Suppressor macrophage (primary cell): ENCODE results near the gene TATDN3.
A peak's percentile ranks its signal among the peaks of the same experiment; 100 is the strongest.
"Not testable (repeated sequence)": the region's sequence is repeated elsewhere in the genome, so short reads cannot be mapped to it uniquely, and the experiment has no call there.

Experiments used
- DNase-seq, 4 experiments: peaks; one replicate each; pipeline ENCODE4 v3.0.0-alpha.2; 2020 to 2022
- total RNA-seq, 17 experiments: gene quantifications; one replicate each; lab custom pipeline; 2026; ENCODE audit warnings: mixed read lengths in 6 of 17, inconsistent platforms in 3 of 17; lab: John Stamatoyannopoulos, UW

The TATDN3 gene
- 5.4 to 28.7 (median 16.8) reads per million in 17 experiments for total RNA-seq

- peak; percentile 95 to 99 (median 95) for DNase-seq
These were observed at the start of gene TATDN3, which contains the start of gene NSL1 for GRCh38 chr1:212791676-212792395. TSS of gene TATDN3 (plus strand) at chr1:212791894. CDS start at chr1:212791922, 28 bp downstream. TSS of gene NSL1 (minus strand) at chr1:212791777. CDS start at chr1:212791763, 14 bp downstream.

- no peak for DNase-seq
These were observed 47.7 kb upstream of the TATDN3 start for GRCh38 chr1:212743901-212744475.

DNA sequence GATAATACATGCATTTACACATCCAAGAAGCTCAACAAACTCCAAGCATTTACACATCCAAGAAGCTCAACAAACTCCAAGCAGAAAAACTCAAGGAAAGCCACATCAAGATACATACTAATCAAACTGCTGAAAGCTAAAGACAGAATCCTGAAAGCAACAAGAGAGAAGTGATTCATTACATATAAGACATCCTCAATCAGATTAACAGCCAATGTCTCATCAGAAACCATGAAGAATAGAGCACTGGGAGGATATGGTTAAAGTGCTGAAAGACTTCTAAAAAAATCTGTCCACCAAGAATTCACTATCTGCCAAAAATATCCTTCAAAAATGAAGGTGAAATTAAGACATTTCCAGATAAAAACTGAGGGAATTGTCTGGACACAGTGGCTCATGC, 46.4 kb upstream of the TATDN3 start:
- DNase-seq = no peak

DNA sequence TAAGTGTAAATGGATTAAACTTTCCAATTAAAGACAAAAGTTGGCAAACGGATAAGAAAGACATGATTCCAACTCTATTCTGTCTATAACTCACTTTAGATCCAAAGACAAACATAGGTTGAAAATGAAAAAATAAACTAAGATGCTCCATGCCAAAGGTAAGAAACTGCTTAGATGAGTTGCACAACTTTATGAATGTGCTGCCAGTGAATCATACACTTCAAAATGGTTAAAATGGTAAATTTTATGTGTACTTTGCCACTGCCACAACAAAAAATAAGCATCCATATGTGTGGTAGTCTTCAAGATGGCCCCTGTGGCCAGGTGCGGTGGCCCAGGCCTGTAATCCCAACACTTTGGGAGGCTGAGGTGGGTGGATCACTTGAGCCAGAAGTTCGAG, 45.1 kb upstream of the TATDN3 start:
- no peak for DNase-seq

DNA sequence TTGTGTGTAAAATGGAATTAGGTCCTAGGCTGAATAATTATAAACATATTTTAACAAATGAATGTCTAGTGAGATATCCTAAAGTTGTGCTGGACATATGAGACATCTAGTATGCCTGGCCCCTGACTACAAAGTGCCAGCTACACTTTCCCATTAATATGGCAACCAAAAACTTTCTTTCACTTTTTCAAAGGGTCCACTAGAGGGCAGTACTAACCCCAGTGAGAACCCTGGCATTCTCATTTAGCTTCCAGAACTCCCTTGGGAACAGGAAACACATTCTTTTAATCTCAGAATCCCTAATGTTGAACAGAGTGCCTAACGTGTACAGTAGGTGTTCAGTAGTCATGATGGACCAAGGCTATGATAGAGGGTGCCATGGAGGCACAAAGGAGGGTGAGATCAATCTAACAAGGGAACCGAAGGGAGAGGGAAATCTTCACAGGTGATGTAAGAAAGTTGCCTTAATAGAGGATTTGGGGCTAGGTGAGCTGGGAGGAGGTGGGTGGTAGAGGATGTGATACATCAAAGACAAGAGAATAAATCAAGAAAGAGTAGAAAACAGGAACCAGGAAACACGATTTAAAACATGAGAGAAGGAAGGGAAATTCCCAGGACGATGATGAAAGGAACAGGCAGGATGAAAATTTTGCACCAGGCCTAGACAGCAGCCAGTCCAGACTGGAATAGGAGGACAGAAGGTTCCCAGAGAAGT, 41.7 kb upstream of the TATDN3 start:
- DNase-seq = peak; percentile 21 to 76 (median 53)

GRCh38 chr1:212752252-212752933, 39.3 kb upstream of the TATDN3 start:
- DNase-seq = peak; percentile 46 to 92 (median 71)

GRCh38 chr1:212752934-212753497, 38.7 kb upstream of the TATDN3 start:
- DNase-seq = peak in 3 of 4 experiments; percentile 3 to 18 (median 7)

DNA sequence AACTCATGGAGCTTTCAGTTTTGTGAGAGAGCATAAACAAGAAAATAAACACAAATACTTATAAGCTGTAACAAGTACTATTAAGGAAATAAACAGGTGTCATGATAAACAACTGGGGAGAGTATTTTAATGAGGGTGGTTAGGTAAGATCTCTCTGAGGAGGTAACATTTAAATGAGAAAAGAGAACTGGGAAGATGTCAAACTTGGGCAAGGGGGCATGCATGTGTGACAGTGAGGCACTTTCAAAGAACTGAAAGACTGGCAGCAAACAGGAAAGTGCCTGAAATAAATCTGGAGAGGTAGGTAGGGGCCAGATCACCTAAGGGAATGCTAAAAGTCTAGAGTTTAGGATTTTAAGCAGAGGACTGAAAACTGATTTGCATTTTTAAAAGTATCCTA, 37.9 kb upstream of the TATDN3 start:
- DNase-seq = no peak

- DNase-seq = peak in 3 of 4 experiments; percentile 12 to 24 (median 19)
These were observed 37.5 kb upstream of the TATDN3 start for GRCh38 chr1:212754193-212754592.

- no peak for DNase-seq
These were observed 37.0 kb upstream of the TATDN3 start for GRCh38 chr1:212754680-212755079.

GRCh38 chr1:212759683-212760082, 32.0 kb upstream of the TATDN3 start:
- DNase-seq = no peak

- peak; percentile 10 to 54 (median 37) for DNase-seq
These were observed 31.4 kb upstream of the TATDN3 start for GRCh38 chr1:212760126-212760823.

DNA sequence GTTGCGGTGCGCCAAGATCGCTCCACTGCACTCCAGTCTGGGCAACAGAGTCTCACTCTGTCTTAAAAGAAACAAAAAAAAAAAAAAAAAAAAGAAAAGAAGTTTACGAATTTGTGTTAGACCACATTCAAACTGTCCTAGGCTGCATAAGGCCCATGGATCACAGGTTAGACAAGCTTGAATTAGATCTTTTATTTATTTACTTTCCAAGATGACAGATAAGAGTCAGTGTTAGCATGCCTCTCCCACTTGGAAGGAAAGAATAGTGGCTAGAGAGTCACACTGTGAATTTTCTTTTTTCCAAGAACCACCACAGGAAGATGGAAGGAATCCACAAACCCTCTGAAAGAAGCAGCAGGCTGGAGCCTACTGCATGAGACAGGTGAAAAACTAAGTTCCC, 29.5 kb upstream of the TATDN3 start:
- no peak for DNase-seq

DNA sequence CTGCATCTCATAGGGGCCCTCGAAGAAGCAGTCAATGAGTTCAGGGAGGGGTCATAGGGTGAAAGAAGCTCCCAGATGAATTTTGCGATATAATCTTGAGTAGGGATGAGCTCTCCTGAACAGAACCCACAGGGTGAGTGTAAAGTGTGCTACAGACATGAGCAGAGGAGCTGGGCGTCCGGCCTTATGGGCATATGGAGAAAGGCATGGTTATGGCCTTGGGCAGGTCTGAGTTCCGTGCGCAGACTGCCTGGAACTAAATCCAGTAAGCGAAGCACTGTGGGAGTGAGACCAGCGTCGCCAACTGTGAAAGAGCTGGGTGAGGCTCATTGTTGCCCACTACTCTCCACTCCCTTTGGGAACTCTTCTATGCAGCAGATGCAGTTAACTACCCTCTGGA, 28.9 kb upstream of the TATDN3 start:
- DNase-seq = no peak

DNA sequence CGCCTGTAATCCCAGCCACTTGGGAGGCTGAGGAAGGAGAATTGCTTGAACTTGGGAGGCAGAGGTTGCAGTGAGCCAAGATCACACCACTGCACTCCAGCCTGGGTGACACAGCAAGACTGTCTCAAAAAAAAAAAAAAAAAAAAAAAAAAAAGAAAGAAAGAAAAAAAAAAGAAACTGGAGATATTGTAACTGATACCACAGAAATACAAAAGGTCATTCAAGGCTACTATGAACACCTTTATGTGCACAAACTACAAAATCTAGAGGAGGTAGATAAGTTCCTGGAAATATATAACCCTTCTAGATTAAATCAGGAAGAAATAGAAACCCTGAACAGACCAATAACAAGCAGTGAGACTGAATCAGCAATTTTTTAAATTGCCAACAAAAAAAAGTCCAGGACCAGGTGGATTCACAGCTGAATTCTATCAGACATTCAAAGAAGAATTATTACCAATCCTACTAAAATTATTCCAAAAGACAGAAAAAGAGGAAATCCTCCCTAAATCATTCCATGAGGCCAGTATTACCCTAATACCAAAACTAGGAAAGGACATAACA, 26.9 kb upstream of the TATDN3 start:
- not testable (repeated sequence) for DNase-seq

DNA sequence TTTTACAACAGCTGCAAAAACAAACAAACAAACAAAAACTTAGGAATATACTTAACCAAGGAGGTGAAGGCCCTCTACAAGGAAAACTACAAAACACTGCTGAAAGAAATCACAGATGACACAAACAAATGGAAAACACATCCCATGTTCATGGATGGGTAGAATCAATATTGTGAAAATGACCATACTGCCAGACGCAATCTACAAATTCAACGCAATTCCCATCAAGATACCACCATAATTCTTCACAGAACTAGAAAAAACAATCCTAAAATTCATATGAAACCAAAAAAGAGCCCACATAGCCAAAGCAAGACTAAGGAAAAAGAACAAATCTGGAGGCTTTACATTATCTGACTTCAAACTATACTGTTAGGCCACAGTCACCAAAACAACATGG, 24.9 kb upstream of the TATDN3 start:
- not testable (repeated sequence) for DNase-seq

DNA sequence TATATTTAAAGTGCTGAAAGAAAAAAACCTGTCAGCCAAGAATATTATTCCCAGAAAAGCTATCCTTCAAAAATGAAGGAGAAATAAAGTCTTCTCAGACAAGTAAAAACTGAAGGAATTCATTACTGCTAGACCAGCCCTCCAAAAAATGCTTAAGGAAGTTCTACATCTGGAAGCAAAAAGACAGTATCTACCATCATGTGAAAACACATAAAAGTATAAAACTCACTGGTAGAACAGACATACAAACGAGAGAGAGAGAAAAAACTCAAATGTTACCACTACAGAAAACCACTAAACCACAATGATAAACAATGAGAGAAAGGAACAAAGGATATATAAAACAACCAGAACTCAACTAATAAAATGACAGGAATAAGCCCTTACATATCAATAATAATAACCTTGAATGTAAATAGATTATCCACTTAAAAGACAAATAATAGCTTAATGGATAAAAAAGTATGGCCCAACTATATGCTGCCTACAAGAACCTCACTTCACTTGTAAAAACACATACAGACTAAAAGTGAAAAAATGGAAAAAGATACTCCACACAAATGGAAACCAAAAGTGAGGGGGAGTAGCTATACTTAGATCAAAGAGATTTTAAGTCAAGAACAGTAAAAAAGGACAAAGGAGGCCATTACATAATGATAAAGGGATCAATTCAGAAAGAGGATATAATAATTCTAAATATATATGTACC, 22.1 kb upstream of the TATDN3 start:
- DNase-seq = no peak

DNA sequence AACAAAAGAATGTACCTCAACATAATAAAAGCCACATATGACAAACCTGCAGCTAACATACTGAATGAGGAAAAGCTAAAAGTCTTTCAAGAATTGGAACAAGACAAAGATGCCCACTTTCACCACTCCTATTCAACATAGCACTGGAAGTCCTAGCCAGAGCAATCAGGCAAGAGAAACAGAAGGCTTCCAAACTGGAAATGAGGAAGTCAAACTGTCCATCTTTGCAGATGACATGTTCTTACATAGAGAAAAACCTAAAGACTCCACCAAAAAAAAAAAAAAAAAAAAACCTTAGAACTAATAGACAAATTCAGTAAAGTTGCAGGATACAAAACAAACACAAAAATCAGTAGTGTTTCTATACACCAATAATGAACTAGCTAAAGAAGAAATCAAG, 20.4 kb upstream of the TATDN3 start:
- DNase-seq = peak in 2 of 4 experiments; percentile 43 to 55

- DNase-seq = no peak
These were observed 18.7 kb upstream of the TATDN3 start for GRCh38 chr1:212773011-212773410.

DNA sequence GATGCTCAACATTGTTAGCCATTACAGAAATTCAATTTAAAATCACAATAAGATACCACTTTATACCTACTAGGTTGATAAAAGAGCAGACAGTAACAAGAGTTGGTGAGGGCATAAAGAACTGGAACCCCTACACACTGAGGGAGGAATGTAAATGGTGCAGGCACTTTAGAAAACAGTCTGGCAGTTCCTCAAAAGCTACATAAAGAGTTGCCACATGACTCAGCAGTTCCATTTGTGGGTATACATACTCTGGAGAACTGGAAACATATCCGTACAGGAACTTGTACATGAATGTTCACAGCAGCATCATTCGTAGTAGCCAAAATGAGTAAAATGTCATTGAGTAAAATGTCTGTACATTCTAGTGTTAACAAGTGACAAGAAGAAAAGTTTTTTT, 17.1 kb upstream of the TATDN3 start:
- DNase-seq = peak; percentile 53 to 88 (median 76)

DNA sequence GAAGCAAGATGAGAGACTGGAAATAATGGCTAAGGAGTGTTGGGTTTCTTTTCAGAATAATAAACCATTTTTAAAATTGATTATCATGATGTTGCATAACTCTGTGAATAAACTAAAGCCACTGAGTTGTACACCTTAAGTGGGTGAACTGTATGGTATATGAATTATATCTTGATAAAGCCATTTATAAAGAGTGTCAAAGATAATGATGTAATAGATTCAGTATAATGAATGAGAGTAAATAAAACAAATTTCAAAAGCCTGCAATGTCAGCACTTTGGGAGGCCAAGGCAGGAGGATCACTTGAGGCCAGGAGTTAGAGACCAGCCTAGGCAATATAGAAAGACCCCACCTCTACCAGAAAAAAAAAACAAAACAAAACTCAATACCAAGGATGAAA, 16.5 kb upstream of the TATDN3 start:
- no peak for DNase-seq
